Pancreas (tissue), 10 donors: Measurements from ENCODE around the gene C10orf105. TPM values are rescaled to one million over a fixed set of nuclear protein-coding genes. Genes with fewer than 3 reads are reported as not detected.

Experiments
- ATAC-seq, 4 donors: fragments of 200-7000 bp; cut with Tn5 transposase; one replicate each; pipeline versions ENCODE4 v1.8.0 to v1.9.1; 2020; ENCODE audit warnings: mild to moderate bottlenecking in 4 of 4, moderate library complexity in 4 of 4
- DNase-seq, 6 donors: peaks; one replicate each; pipeline ENCODE4 v3.0.0-alpha.2; 2020
- FAIRE-seq: peaks from 2 replicates; lab custom pipeline; 2012; peaks lifted over from hg19 to GRCh38; lab: Jason Lieb, UNC
- H3K27ac ChIP-seq, 4 donors: fragments of 200-600 bp; sonication (generic); 1 replicate in 3 of 4; 2 replicates in 1 of 4; pipeline versions ENCODE4 v1.5.0 to v1.8.0; 2020
- H3K27me3 ChIP-seq, 4 donors: fragments of 200-600 bp; one replicate each; pipeline ENCODE4 v1.8.0; 2021
- H3K36me3 ChIP-seq, 3 donors: fragments of 200-600 bp; sonication (generic) in 1 of 3; one replicate each; pipeline versions ENCODE4 v1.5.0 to v1.8.0; 2020 to 2021
- H3K4me1 ChIP-seq, 3 donors: fragments of 200-600 bp; one replicate each; pipeline ENCODE4 v1.8.0; 2021
- H3K4me3 ChIP-seq, 4 donors: fragments of 200-600 bp; sonication (generic) in 2 of 4; one replicate each; pipeline versions ENCODE4 v1.5.0 to v1.8.0; 2020 to 2021
- H3K9me3 ChIP-seq, 4 donors: fragments of 200-600 bp; one replicate each; pipeline ENCODE4 v1.8.0; 2021
- WGBS, 2 donors: extraction: QIAGEN DNeasy Blood & Tissue Kit; methylation state at CpG; one replicate each; pipeline ENCODE4 v1.1.7; 2013; 5-methylcytosine and 5-hydroxymethylcytosine counted together
- intact Hi-C, 3 donors: fragments of 100-400 bp; cut with DNase I; formaldehyde crosslinking; loops; one replicate each; pipeline versions ENCODE4 v1.11.1 to v1.14.2; 2022
- polyA plus RNA-seq, 2 donors: library from polyadenylated mRNA; stranded (reverse); fragments of 200-250 nt; gene quantifications; one replicate each; pipeline ENCODE4 v1.2.3, GENCODE V29; 2013
- total RNA-seq, 6 donors: library from RNA; stranded (reverse); fragmentation: NEBNext Ultra II Directional in 4 of 6; extraction: Animal tissue kit (Norgen Biotek cat#: 25700) in 4 of 6; gene quantifications; one replicate each; pipeline versions ENCODE4 v1.2.1 to v1.2.4, GENCODE V29; 2021 to 2023
- TF ChIP-seq, protein P1 (sequence below), 4 donors: fragments of 200-600 bp; sonication (generic) in 3 of 4; IDR thresholded peaks; one replicate each; pipeline versions ENCODE4 v1.5.0 to v1.8.0; 2021; ENCODE audit warnings: antibody characterized with exemption in 4 of 4
- donor health status: healthy with polysubstance abuse.
- donor health status: DM: no; HTN: no; CAD: no; lungs with moderate emphysema.
- donor health status: DM: no; HTN: no; CAD: no.
- donor health status: control.
- donor health status: control.
- donor health status: Bipolar disorder and iron deficiency.
- donor health status: DM: yes; HTN: yes; CAD: no.
- donor health status: DM: no; HTN: no; CAD: no.
- donor health status: DM: no; HTN: no; CAD: no.
- donor health status: DM: yes; HTN: yes; CAD: no.

C10orf105 gene
- total and polyA plus RNA-seq, 8 donors, result 0.06 to 0.14 (median 0.08) TPM; not detected in 5

DNA sequence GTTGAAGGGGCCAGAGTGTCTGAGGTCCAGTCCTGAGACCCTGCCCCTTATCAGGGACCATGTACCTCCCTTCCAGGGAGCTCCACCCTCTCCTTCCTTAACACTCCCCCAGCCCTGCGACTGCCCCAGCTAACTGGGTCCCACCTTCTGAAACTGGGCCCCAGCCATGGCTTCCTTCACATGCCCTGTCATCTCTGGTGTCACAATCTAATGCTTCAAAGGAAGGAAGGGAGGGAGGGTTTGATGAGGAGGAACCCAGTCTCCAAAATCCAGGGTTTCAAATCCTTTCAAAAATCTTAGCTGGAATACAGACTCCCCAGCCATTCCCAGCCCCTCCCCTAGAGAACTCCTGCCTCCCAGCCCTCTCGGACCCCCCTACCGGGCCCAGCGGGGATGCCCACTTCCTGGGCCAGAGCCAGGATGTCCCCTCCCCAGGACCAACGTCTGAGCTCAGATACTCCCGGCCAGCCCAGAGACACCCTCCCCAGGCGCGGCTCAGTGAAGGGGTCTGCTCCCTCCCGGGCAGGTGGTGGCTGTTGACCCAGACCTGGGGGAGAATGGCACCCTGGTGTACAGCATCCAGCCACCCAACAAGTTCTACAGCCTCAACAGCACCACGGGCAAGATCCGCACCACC lies 18.0 kb downstream of the C10orf105 start:
- ATAC-seq (no peak), DNase-seq (no peak), FAIRE-seq (no peak)
- no peaks in the 10 kb centered on the region for H3K36me3 ChIP-seq
- H3K27ac ChIP-seq, result no peak overlapping the region
- no peak overlapping the region for H3K4me3 ChIP-seq
- H3K27me3 ChIP-seq, result no peaks in the 10 kb centered on the region
- WGBS, 2 donors, result 53 to 73% methylated on average over 11 of the region's 11 CpGs
- no peaks in the 10 kb centered on the region for H3K4me1 ChIP-seq
- H3K9me3 ChIP-seq, result no peaks in the 10 kb centered on the region
- TF ChIP-seq, protein P1, sequence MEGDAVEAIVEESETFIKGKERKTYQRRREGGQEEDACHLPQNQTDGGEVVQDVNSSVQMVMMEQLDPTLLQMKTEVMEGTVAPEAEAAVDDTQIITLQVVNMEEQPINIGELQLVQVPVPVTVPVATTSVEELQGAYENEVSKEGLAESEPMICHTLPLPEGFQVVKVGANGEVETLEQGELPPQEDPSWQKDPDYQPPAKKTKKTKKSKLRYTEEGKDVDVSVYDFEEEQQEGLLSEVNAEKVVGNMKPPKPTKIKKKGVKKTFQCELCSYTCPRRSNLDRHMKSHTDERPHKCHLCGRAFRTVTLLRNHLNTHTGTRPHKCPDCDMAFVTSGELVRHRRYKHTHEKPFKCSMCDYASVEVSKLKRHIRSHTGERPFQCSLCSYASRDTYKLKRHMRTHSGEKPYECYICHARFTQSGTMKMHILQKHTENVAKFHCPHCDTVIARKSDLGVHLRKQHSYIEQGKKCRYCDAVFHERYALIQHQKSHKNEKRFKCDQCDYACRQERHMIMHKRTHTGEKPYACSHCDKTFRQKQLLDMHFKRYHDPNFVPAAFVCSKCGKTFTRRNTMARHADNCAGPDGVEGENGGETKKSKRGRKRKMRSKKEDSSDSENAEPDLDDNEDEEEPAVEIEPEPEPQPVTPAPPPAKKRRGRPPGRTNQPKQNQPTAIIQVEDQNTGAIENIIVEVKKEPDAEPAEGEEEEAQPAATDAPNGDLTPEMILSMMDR (IDR thresholded peaks at IDR 0.05), result no peak
- intact Hi-C loops, result loop anchor here in 1 of 3 donors (10.0 kb wide), 2 partner anchors 103 to 397 kb away; no protein-coding TSS in a partner anchor

DNA sequence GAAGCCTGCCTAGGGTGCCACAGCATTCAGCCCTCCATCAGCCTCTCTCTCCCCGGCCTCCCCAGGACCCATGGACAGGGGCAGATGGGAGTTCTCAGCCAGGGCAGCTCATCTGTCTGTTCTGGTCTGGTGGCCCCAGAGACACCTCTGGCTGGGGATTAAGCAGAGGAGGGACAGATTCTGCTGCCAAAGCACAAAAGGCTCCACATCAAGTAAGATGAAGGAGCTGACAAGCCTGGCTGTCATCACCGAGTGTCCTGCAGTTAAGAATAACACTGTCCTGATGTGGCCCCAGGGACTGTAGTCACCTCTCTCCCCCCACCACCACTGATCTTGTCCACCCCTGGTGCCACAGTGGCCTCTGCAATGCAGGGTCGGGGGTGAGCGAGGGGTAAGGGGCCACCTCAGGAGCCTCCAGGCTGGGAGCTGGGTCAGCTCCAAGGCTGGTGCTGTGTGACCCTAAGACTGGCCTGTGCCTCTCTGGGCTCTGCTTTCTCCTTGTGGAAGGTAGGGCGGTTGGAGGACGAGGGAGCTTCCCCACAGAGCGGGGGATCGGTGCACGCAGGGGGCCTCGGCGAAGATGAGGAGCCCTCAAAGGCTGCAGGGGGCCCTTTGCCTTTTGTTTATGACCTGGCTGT lies 18.7 kb downstream of the C10orf105 start:
- no peak overlapping the region for H3K27ac ChIP-seq
- no peak for FAIRE-seq
- WGBS, 2 donors, result 66 to 72% methylated on average over 11 of the region's 11 CpGs
- H3K27me3 ChIP-seq, result no peaks in the 10 kb centered on the region
- H3K4me1 ChIP-seq, result no peaks in the 10 kb centered on the region
- DNase-seq, result no peak
- intact Hi-C loops, result loop anchor here in 1 of 3 donors (10.0 kb wide), 2 partner anchors 104 to 396 kb away; no protein-coding TSS in a partner anchor
- TF ChIP-seq, protein P1 (IDR thresholded peaks at IDR 0.05), result no peak
- H3K9me3 ChIP-seq, result no peaks in the 10 kb centered on the region
- no peak overlapping the region for H3K4me3 ChIP-seq
- no peak for ATAC-seq
- no peaks in the 10 kb centered on the region for H3K36me3 ChIP-seq

DNA sequence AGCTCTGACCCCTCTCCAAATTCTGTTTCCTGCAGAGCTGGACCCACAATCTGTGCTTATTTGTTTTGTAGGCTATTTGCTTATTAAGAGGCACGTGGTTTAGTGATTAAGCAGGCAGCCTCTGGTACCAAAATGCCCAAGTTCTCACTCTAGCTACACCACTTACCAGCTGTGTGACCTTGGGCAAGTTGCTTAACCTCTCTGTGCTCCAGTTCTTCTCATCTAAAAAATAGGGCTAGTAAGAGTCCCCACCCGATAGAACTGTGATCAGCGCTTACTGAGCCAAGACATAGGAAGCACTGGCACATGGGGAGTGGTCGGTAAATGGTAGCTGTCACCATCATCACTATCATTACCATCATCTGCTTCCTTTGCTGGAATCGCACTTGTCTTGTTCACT lies 20.8 kb downstream of the C10orf105 start:
- WGBS, 2 donors, result 61 to 69% methylated on average over 5 of the region's 5 CpGs
- TF ChIP-seq, protein P1 (IDR thresholded peaks at IDR 0.05), result no peak
- H3K9me3 ChIP-seq, result no peaks in the 10 kb centered on the region
- no peaks in the 10 kb centered on the region for H3K36me3 ChIP-seq
- intact Hi-C loops, result no loop called here
- no peak for ATAC-seq
- no peak overlapping the region for H3K27ac ChIP-seq
- DNase-seq, result no peak
- no peak overlapping the region for H3K4me3 ChIP-seq
- no peaks in the 10 kb centered on the region for H3K4me1 ChIP-seq
- FAIRE-seq, result no peak
- no peaks in the 10 kb centered on the region for H3K27me3 ChIP-seq

DNA sequence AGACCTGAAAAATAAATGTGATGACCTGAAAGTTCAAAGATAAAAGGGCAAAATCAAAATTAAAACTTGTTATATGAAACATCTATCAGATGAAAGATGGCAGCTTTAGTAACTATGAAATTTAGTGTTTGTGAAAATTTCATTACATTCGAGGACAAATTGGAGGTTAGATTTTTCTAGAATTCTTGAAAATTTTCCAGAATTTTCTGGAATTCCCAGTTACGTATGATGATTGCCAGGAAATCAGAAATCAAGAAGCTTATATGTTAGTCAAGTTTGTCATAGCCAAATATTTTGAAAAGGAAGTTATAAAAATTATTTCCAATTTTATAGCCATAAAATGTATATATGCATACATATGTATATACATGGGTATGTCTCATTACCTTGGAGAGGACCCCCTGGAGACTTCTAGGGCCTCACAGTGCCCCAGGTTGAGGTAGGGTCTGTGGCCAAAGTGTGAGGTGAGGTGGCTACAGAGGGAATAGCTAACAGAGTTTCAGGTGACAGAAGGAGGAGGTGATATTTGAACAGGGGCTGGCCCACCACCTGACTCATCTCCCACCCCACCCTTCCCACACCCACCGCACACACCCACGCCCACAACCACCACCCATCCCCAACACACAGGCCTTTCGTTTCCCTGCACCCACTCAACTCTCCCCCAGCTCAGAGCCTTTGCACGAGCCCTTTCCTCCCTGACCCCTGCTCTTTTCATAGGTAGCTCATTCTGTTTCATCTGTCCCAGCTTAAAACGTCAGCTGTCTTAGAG lies 21.5 kb downstream of the C10orf105 start:
- Histone ChIP-seq H3K4me1 (no peaks in the 10 kb centered on the region), H3K27ac (no peak overlapping the region), H3K27me3 (no peaks in the 10 kb centered on the region), H3K36me3 (no peaks in the 10 kb centered on the region), H3K9me3 (no peaks in the 10 kb centered on the region), H3K4me3 (no peak overlapping the region)
- ATAC-seq (no peak), DNase-seq (no peak), FAIRE-seq (no peak)
- intact Hi-C loops, result no loop called here
- TF ChIP-seq, protein P1 (IDR thresholded peaks at IDR 0.05), result no peak
- 56 to 66% methylated on average over 7 of the region's 7 CpGs for WGBS, 2 donors
